B cell (primary cell): ENCODE results near the gene BCAR3. TPM values are rescaled to one million over a fixed set of nuclear protein-coding genes. Genes with fewer than 3 reads are reported as not detected.

Experiments
- ATAC-seq: fragments of 200-7000 bp; cut with Tn5 transposase; one replicate; pipeline ENCODE4 v1.10.0; 2021; ENCODE audit warnings: low read depth, mild to moderate bottlenecking, moderate number of reproducible peaks, moderate library complexity
- CTCF ChIA-PET: fragments of 350-600 bp; sonication (Branson Sonifier 250); formaldehyde crosslinking; loops from one replicate; lab custom pipeline; 2021; ENCODE audit warnings: antibody characterized with exemption, inconsistent platforms; lab: Charles Lee
- POLR2A ChIA-PET: fragments of 350-600 bp; sonication (Branson Sonifier 250); formaldehyde crosslinking; loops from one replicate; lab custom pipeline; 2021; ENCODE audit warnings: antibody characterized with exemption; lab: Charles Lee
- DNase-seq: peaks from one replicate; pipeline ENCODE4 v3.0.0; 2013
- H2AFZ ChIP-seq: 2 replicates; pipeline ENCODE4 v1.6.1; 2012; ENCODE audit warnings: mild to moderate bottlenecking, low read depth, low read length; ENCODE audit not compliant: insufficient read depth, poor library complexity, severe bottlenecking
- H3K27ac ChIP-seq, 2 donors: 1 replicate in 1 of 2; 2 replicates in 1 of 2; pipeline ENCODE4 v1.5.1; 2012 to 2013; ENCODE audit warnings: low read length in 2 of 2, mild to moderate bottlenecking in 2 of 2, moderate library complexity in 1 of 2
- H3K27me3 ChIP-seq, 4 experiments: fragments of 200-600 bp in 1 of 4; sonication (generic) in 1 of 4; replicated peaks in 1 of 4; 1 replicate in 2 of 4; 2 replicates in 2 of 4; pipeline versions ENCODE4 v1.6.1 to v1.7.0; 2013 to 2016; ENCODE audit warnings: low read length in 3 of 4, mild to moderate bottlenecking in 2 of 4, mixed read lengths in 1 of 4, moderate library complexity in 1 of 4; ENCODE audit not compliant: insufficient read depth in 4 of 4, control insufficient read depth in 3 of 4; ENCODE audit errors: control extremely low read depth in 1 of 4
- H3K36me3 ChIP-seq, 2 experiments: replicated peaks in 1 of 2; 1 replicate in 1 of 2; 2 replicates in 1 of 2; pipeline versions ENCODE4 v1.6.1 to v1.7.1; 2013; ENCODE audit warnings: low read length in 1 of 2; ENCODE audit not compliant: insufficient read depth in 2 of 2, control insufficient read depth in 1 of 2; ENCODE audit errors: control extremely low read depth in 1 of 2, extremely low read depth in 1 of 2
- H3K4me1 ChIP-seq, 2 donors: fragments of 200-600 bp in 1 of 2; sonication (generic) in 1 of 2; 1 replicate in 1 of 2; 2 replicates in 1 of 2; pipeline versions ENCODE4 v1.5.1 to v1.6.1; 2013 to 2017; ENCODE audit warnings: low read length in 2 of 2; ENCODE audit not compliant: control insufficient read depth in 2 of 2, insufficient read depth in 2 of 2
- H3K4me2 ChIP-seq: replicated peaks from 2 replicates; pipeline ENCODE3; 2012; ENCODE audit warnings: mild to moderate bottlenecking, low read depth, low read length; ENCODE audit not compliant: poor library complexity, severe bottlenecking
- H3K4me3 ChIP-seq, 5 experiments: fragments of 200-600 bp in 1 of 5; sonication (generic) in 1 of 5; 1 replicate in 3 of 5; 2 replicates in 2 of 5; pipeline versions ENCODE4 v1.5.1 to v1.7.0; 2011 to 2016; ENCODE audit warnings: low read length in 4 of 5, mild to moderate bottlenecking in 4 of 5, low read depth in 2 of 5, control low read depth in 1 of 5, moderate library complexity in 1 of 5; ENCODE audit not compliant: insufficient read depth in 1 of 5; ENCODE audit errors: control extremely low read depth in 1 of 5, extremely low read depth in 1 of 5
- H3K79me2 ChIP-seq: fragments of 200-600 bp; sonication (generic); one replicate; pipeline ENCODE4 v1.6.0; 2016; ENCODE audit warnings: low read length; ENCODE audit not compliant: control insufficient read depth, insufficient read depth
- H3K9ac ChIP-seq: fragments of 200-600 bp; sonication (generic); 2 replicates; pipeline ENCODE4 v1.6.1; 2017; ENCODE audit warnings: mild to moderate bottlenecking, low read length, moderate library complexity
- H3K9me3 ChIP-seq, 3 donors: one replicate each; pipeline versions ENCODE4 v1.6.1 to v1.7.1; 2013; ENCODE audit warnings: low read length in 2 of 3; ENCODE audit not compliant: control insufficient read depth in 2 of 3, insufficient read depth in 1 of 3; ENCODE audit errors: control extremely low read depth in 1 of 3
- H4K20me1 ChIP-seq: 2 replicates; pipeline ENCODE4 v1.6.0; 2012; ENCODE audit warnings: mild to moderate bottlenecking, low read length; ENCODE audit not compliant: insufficient read depth, control insufficient read depth, poor library complexity, severe bottlenecking
- H3K27ac Mint-ChIP-seq: one replicate; pipeline ENCODE4 v1.8.0; 2021; ENCODE audit warnings: mixed read lengths
- H3K27me3 Mint-ChIP-seq: one replicate; pipeline ENCODE4 v1.8.0; 2021; ENCODE audit warnings: mixed read lengths
- H3K4me1 Mint-ChIP-seq: one replicate; pipeline ENCODE4 v1.8.0; 2021; ENCODE audit warnings: mixed read lengths
- H3K4me3 Mint-ChIP-seq: one replicate; pipeline ENCODE4 v1.8.0; 2021; ENCODE audit warnings: mixed read lengths
- H3K9me3 Mint-ChIP-seq: one replicate; pipeline ENCODE4 v1.8.0; 2022; ENCODE audit warnings: mixed read lengths; ENCODE audit not compliant: insufficient read depth
- EZH2 ChIP-seq: IDR thresholded peaks from 2 replicates; pipeline ENCODE4 v1.6.1; 2012; ENCODE audit warnings: borderline replicate concordance, low read depth, mild to moderate bottlenecking, moderate library complexity, low read length; ENCODE audit not compliant: insufficient read depth, poor library complexity, severe bottlenecking
- WGBS: methylation state at CpG from one replicate; pipeline ENCODE4 v1.1.5; 2013; ENCODE audit warnings: missing lambda C conversion rate; ENCODE audit not compliant: insufficient coverage; 5-methylcytosine and 5-hydroxymethylcytosine counted together
- intact Hi-C: fragments of 100-400 bp; cut with micrococcal nuclease; formaldehyde crosslinking; loops from one replicate; pipeline ENCODE4 v1.10.0; 2022
- polyA plus RNA-seq: library from polyadenylated mRNA; depleted of rRNA; stranded (reverse); fragments of >200 nt; gene quantifications from 2 replicates; pipeline ENCODE4 v1.2.3, GENCODE V29; 2012
- total RNA-seq, 2 donors: library from RNA; stranded (reverse); fragments of 120-200 nt in 1 of 2; gene quantifications; 1 replicate in 1 of 2; 2 replicates in 1 of 2; pipeline versions ENCODE4 v1.2.3 to v1.2.4, GENCODE V29; 2013 to 2022
- TF ChIP-seq, protein P1 (sequence below): fragments of 200-600 bp; IDR thresholded peaks from one replicate; pipeline ENCODE4 v1.8.0; 2022; ENCODE audit warnings: antibody characterized with exemption, mild to moderate bottlenecking

Gene BCAR3
- total and polyA plus RNA-seq, 2 donors (not counting 1 experiment from before 2014, with no cell fraction given): 6.7 to 13.0 TPM

GRCh38 chr1:93628681-93629080 lies 53.0 kb downstream of the BCAR3 start:
- H3K27me3 ChIP-seq: no peaks in the 10 kb centered on the region
- no peak overlapping the region for H3K9ac ChIP-seq
- Mint-ChIP-seq H3K4me3 (no peak overlapping the region), H3K27me3 (no peaks in the 10 kb centered on the region), H3K4me1 (peaks cover 4% of the 10 kb centered on the region), H3K9me3 (no peaks in the 10 kb centered on the region), H3K27ac (no peak overlapping the region)
- WGBS: no CpG with 5 or more reads among the region's 3 CpGs
- intact Hi-C loops: loop anchor here (1.0 to 5.0 kb wide), 6 partner anchors 52 to 281 kb away; partner anchors contain the start of gene GCLM
- ATAC-seq (no peak), DNase-seq (no peak)
- no peaks in the 10 kb centered on the region for H3K36me3 ChIP-seq
- ChIA-PET CTCF (interaction anchor here (0.7 to 24.9 kb wide), 43 partner anchors 11 to 606 kb away, joined by 3 to 858 read pairs (median 6); partner anchors contain the start of gene BCAR3), POLR2A (no interaction called here)
- TF ChIP-seq EZH2: no peak
- TF ChIP-seq, protein P1, sequence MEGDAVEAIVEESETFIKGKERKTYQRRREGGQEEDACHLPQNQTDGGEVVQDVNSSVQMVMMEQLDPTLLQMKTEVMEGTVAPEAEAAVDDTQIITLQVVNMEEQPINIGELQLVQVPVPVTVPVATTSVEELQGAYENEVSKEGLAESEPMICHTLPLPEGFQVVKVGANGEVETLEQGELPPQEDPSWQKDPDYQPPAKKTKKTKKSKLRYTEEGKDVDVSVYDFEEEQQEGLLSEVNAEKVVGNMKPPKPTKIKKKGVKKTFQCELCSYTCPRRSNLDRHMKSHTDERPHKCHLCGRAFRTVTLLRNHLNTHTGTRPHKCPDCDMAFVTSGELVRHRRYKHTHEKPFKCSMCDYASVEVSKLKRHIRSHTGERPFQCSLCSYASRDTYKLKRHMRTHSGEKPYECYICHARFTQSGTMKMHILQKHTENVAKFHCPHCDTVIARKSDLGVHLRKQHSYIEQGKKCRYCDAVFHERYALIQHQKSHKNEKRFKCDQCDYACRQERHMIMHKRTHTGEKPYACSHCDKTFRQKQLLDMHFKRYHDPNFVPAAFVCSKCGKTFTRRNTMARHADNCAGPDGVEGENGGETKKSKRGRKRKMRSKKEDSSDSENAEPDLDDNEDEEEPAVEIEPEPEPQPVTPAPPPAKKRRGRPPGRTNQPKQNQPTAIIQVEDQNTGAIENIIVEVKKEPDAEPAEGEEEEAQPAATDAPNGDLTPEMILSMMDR: no peak
- no peak overlapping the region for H2AFZ ChIP-seq
- no peaks in the 10 kb centered on the region for H4K20me1 ChIP-seq
- H3K79me2 ChIP-seq: peaks cover 34% of the 10 kb centered on the region
- no peaks in the 10 kb centered on the region for H3K4me1 ChIP-seq
- H3K27ac ChIP-seq: no peak overlapping the region
- H3K9me3 ChIP-seq: no peaks in the 10 kb centered on the region
- no peak overlapping the region for H3K4me2 ChIP-seq
- H3K4me3 ChIP-seq: no peak overlapping the region

DNA sequence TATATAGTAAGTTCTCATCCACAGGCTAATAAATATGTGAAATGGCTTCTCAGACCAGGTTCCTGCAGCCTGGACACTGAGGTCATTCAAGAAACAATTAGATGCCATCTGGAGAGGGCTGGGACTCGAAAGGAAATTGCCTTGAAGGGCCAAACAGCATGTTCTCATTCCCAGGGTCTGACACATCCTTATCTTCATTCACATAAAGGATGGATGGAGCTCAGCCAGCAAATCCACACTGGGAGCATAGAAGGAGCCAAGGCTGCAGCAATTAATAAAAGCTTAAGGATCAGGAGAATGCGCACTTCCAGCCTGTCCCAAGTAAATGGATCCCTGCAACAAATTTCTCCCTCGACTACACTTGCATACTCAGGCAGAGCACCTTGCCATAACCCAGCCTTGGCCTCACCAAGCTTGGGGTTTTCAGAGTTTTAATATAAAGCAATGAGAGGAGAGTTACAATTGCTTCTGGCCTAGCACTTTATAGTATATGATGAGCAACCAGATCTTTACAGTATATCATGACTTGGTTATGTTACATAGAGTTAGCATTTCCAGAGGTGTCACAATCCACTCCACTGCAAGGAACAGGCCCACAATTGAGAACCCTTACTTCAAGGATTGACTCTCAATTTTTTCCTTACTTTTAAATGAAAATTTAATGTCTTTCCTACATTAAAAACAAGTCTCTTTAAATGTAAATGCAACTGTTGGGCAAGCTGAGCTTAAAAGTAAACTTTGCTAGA lies 55.9 kb downstream of the BCAR3 start:
- H3K4me1 Mint-ChIP-seq: peaks cover 1% of the 10 kb centered on the region
- Histone ChIP-seq H3K4me3 (no peak overlapping the region), H2AFZ (no peak overlapping the region), H3K4me2 (no peak overlapping the region), H3K9ac (no peak overlapping the region), H3K9me3 (no peaks in the 10 kb centered on the region), H4K20me1 (no peaks in the 10 kb centered on the region), H3K4me1 (no peaks in the 10 kb centered on the region), H3K79me2 (peaks cover 58% of the 10 kb centered on the region), H3K27me3 (no peaks in the 10 kb centered on the region), H3K36me3 (no peaks in the 10 kb centered on the region), H3K27ac (no peak overlapping the region)
- 100% methylated on average over 2 of the region's 3 CpGs for WGBS
- no peak for ATAC-seq
- CTCF ChIA-PET: interaction anchor here (1.1 to 24.9 kb wide), 4 partner anchors 110 to 321 kb away, joined by 3 to 858 read pairs (median 4); no protein-coding TSS in a partner anchor
- intact Hi-C loops: loop anchor here (5.0 kb wide), 1 partner anchor 188 kb away; no protein-coding TSS in a partner anchor
- H3K27ac Mint-ChIP-seq: no peak overlapping the region
- no peak for DNase-seq
- POLR2A ChIA-PET: no interaction called here
- H3K9me3 Mint-ChIP-seq: no peaks in the 10 kb centered on the region
- TF ChIP-seq, protein P1: no peak
- TF ChIP-seq EZH2: no peak
- no peak overlapping the region for H3K4me3 Mint-ChIP-seq
- no peaks in the 10 kb centered on the region for H3K27me3 Mint-ChIP-seq
